Stimulated activated naive B cell treated with anti-CD40 and anti-IgM and Interleukin-4, amounts not matched to agents 10 μg/mL and 1 μg/mL and 100 μg/mL, for 72 hours (primary cell): Measurements from ENCODE around the gene DNAJC11.

Experiments used
- ATAC-seq, 2 donors: fragments of 150-1000 bp; cut with Tn5 transposase; replicated peaks; 2 replicates each; pipeline ENCODE4 v1.10.0; 2021; ENCODE audit warnings: moderate library complexity in 1 of 2
- DNase-seq: peaks from one replicate; pipeline ENCODE4 v3.0.0; 2021
- H3K27ac Mint-ChIP-seq: one replicate; pipeline ENCODE4 v1.8.0; 2022; ENCODE audit warnings: mild to moderate bottlenecking, mixed read lengths
- H3K27me3 Mint-ChIP-seq, 2 donors: one replicate each; pipeline ENCODE4 v1.8.0; 2022; ENCODE audit warnings: mixed read lengths in 2 of 2
- H3K36me3 Mint-ChIP-seq, 2 donors: one replicate each; pipeline ENCODE4 v1.8.0; 2022; ENCODE audit warnings: mixed read lengths in 2 of 2, mild to moderate bottlenecking in 1 of 2
- H3K4me1 Mint-ChIP-seq, 2 donors: one replicate each; pipeline ENCODE4 v1.8.0; 2022; ENCODE audit warnings: mixed read lengths in 2 of 2, mild to moderate bottlenecking in 1 of 2
- H3K4me3 Mint-ChIP-seq, 2 donors: one replicate each; pipeline ENCODE4 v1.8.0; 2022; ENCODE audit warnings: mild to moderate bottlenecking in 2 of 2, mixed read lengths in 2 of 2, moderate library complexity in 1 of 2
- H3K9me3 Mint-ChIP-seq, 2 donors: one replicate each; pipeline ENCODE4 v1.8.0; 2022; ENCODE audit warnings: mixed read lengths in 2 of 2, mild to moderate bottlenecking in 1 of 2

The DNAJC11 gene

GRCh38 chr1:6588893-6589520 is 112.6 kb downstream of the DNAJC11 start:
- ATAC-seq (no peak), DNase-seq (no peak)
- Mint-ChIP-seq H3K4me3 (no peak overlapping the region), H3K9me3 (no peaks in the 10 kb centered on the region), H3K36me3 (peaks cover 35 to 55% of the 10 kb centered on the region in 2 donors), H3K4me1 (peaks cover 29 to 51% of the 10 kb centered on the region in 2 donors), H3K27me3 (no peaks in the 10 kb centered on the region), H3K27ac (peak overlapping the region; percentile 25)

GRCh38 chr1:6588128-6588892 is 113.3 kb downstream of the DNAJC11 start:
- H3K4me3 Mint-ChIP-seq: no peak overlapping the region
- DNase-seq (no peak), ATAC-seq (no peak)
- no peaks in the 10 kb centered on the region for H3K9me3 Mint-ChIP-seq
- H3K27ac Mint-ChIP-seq: peak overlapping the region; percentile 25
- H3K27me3 Mint-ChIP-seq: no peaks in the 10 kb centered on the region
- H3K36me3 Mint-ChIP-seq: peaks cover 29 to 49% of the 10 kb centered on the region in 2 donors
- peaks cover 29 to 51% of the 10 kb centered on the region in 2 donors for H3K4me1 Mint-ChIP-seq

GRCh38 chr1:6587261-6588005 is 114.2 kb downstream of the DNAJC11 start:
- H3K4me3 Mint-ChIP-seq: no peak overlapping the region
- DNase-seq: no peak
- peak in 1 of 2 donors; percentile 29 for ATAC-seq
- H3K9me3 Mint-ChIP-seq: no peaks in the 10 kb centered on the region
- H3K36me3 Mint-ChIP-seq: peaks cover 31 to 42% of the 10 kb centered on the region in 2 donors
- H3K27me3 Mint-ChIP-seq: no peaks in the 10 kb centered on the region
- peaks cover 30 to 58% of the 10 kb centered on the region in 2 donors for H3K4me1 Mint-ChIP-seq
- H3K27ac Mint-ChIP-seq: no peak overlapping the region

- ATAC-seq: no peak
- DNase-seq: no peak
- H3K36me3 Mint-ChIP-seq: peaks cover 35 to 42% of the 10 kb centered on the region in 2 donors
- no peaks in the 10 kb centered on the region for H3K9me3 Mint-ChIP-seq
- no peak overlapping the region for H3K27ac Mint-ChIP-seq
- H3K27me3 Mint-ChIP-seq: no peaks in the 10 kb centered on the region
- H3K4me1 Mint-ChIP-seq: peaks cover 36 to 61% of the 10 kb centered on the region in 2 donors
- no peak overlapping the region for H3K4me3 Mint-ChIP-seq
Measured at GRCh38 chr1:6586404-6586816, 115.2 kb downstream of the DNAJC11 start.

- Mint-ChIP-seq H3K36me3 (peaks cover 35 to 42% of the 10 kb centered on the region in 2 donors), H3K9me3 (no peaks in the 10 kb centered on the region), H3K4me1 (peaks cover 37 to 61% of the 10 kb centered on the region in 2 donors), H3K27me3 (no peaks in the 10 kb centered on the region), H3K4me3 (no peak overlapping the region), H3K27ac (no peak overlapping the region)
- no peak for DNase-seq
- no peak for ATAC-seq
Measured at GRCh38 chr1:6585841-6586240, 115.8 kb downstream of the DNAJC11 start.

- Mint-ChIP-seq H3K36me3 (peaks cover 32 to 41% of the 10 kb centered on the region in 2 donors), H3K9me3 (no peaks in the 10 kb centered on the region), H3K4me3 (no peak overlapping the region), H3K27me3 (no peaks in the 10 kb centered on the region), H3K4me1 (peaks cover 43 to 67% of the 10 kb centered on the region in 2 donors), H3K27ac (peak overlapping the region; percentile 82)
- DNase-seq: no peak
- no peak for ATAC-seq
Measured at GRCh38 chr1:6585081-6585722, 116.4 kb downstream of the DNAJC11 start.
